22Rv1 (cell line): Measurements from ENCODE around the gene GCH1.

Source experiments
- ZFX ChIP-seq: fragments of 450-650 bp; IDR thresholded peaks from 2 replicates; pipeline ENCODE4 v1.6.1; 2017; ENCODE audit warnings: antibody characterized with exemption, borderline replicate concordance
- TF ChIP-seq, protein P1 (sequence below): fragments of 450-650 bp; IDR thresholded peaks from 2 replicates; pipeline ENCODE4 v1.5.1; 2017; ENCODE audit warnings: mild to moderate bottlenecking

DNA sequence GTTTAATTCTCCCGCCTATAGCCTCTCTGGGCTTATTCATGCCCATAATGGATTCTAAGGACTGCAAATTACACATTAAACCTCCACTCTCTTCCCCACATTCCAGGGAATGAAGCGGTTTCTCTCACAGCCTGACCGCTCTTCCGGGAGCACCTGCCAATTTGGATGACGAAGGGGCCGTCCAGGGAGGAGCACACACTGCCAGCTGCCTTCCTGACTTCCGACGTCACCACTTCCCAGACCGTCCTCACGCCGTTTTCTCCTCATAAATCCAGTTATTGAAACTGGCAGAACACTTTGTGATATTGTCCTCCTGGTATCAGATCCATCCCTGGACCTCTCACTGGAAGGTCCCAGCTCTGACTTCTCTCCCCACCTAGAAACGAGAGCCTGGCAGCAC is 87.6 kb downstream of the GCH1 start:
- TF ChIP-seq, protein P1, sequence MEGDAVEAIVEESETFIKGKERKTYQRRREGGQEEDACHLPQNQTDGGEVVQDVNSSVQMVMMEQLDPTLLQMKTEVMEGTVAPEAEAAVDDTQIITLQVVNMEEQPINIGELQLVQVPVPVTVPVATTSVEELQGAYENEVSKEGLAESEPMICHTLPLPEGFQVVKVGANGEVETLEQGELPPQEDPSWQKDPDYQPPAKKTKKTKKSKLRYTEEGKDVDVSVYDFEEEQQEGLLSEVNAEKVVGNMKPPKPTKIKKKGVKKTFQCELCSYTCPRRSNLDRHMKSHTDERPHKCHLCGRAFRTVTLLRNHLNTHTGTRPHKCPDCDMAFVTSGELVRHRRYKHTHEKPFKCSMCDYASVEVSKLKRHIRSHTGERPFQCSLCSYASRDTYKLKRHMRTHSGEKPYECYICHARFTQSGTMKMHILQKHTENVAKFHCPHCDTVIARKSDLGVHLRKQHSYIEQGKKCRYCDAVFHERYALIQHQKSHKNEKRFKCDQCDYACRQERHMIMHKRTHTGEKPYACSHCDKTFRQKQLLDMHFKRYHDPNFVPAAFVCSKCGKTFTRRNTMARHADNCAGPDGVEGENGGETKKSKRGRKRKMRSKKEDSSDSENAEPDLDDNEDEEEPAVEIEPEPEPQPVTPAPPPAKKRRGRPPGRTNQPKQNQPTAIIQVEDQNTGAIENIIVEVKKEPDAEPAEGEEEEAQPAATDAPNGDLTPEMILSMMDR = no peak
- TF ChIP-seq ZFX = no peak
